Measurements from ENCODE around the gene DNAH2.
A peak's percentile ranks its signal among the peaks of the same experiment; 100 is the strongest.

The DNAH2 gene

GRCh38 chr17:7754656-7755055 is 37.1 kb downstream of the DNAH2 start:
- no peak for TF ChIP-seq CTCF (IDR thresholded peaks at IDR 0.05; ENCODE audit: low read depth, low read length)
- no peak overlapping the region for H3K4me3 ChIP-seq (replicated peaks in 1 of 2; ENCODE audit: low read depth in 2 of 2, low read length in 2 of 2)
- no peak for DNase-seq (ENCODE audit: low read depth in 2 of 2)

GRCh38 chr17:7755095-7755890 is 37.7 kb downstream of the DNAH2 start:
- no peak for TF ChIP-seq CTCF (IDR thresholded peaks at IDR 0.05; ENCODE audit: low read depth, low read length)
- DNase-seq (ENCODE audit: low read depth in 2 of 2): no peak
- no peak overlapping the region for H3K4me3 ChIP-seq (replicated peaks in 1 of 2; ENCODE audit: low read depth in 2 of 2, low read length in 2 of 2)

- no peak for DNase-seq (ENCODE audit: low read depth in 2 of 2)
- no peak for TF ChIP-seq CTCF (IDR thresholded peaks at IDR 0.05; ENCODE audit: low read depth, low read length)
- no peak overlapping the region for H3K4me3 ChIP-seq (replicated peaks in 1 of 2; ENCODE audit: low read depth in 2 of 2, low read length in 2 of 2)
Observed at GRCh38 chr17:7756968-7757367, 39.4 kb downstream of the DNAH2 start.

- TF ChIP-seq CTCF (IDR thresholded peaks at IDR 0.05; ENCODE audit: low read depth, low read length): no peak
- no peak for DNase-seq (ENCODE audit: low read depth in 2 of 2)
- H3K4me3 ChIP-seq (replicated peaks in 1 of 2; ENCODE audit: low read depth in 2 of 2, low read length in 2 of 2): no peak overlapping the region
Observed at GRCh38 chr17:7763919-7764318, 46.4 kb downstream of the DNAH2 start.

- no peak for DNase-seq (ENCODE audit: low read depth in 2 of 2)
- no peak overlapping the region for H3K4me3 ChIP-seq (replicated peaks in 1 of 2; ENCODE audit: low read depth in 2 of 2, low read length in 2 of 2)
- no peak for TF ChIP-seq CTCF (IDR thresholded peaks at IDR 0.05; ENCODE audit: low read depth, low read length)
Observed at GRCh38 chr17:7767004-7767403, 49.5 kb downstream of the DNAH2 start.

- peak; percentile 38 to 92 for DNase-seq (ENCODE audit: low read depth in 2 of 2)
- peak overlapping the region in 1 of 2 donors; percentile 31 for H3K4me3 ChIP-seq (replicated peaks in 1 of 2; ENCODE audit: low read depth in 2 of 2, low read length in 2 of 2)
- TF ChIP-seq CTCF (IDR thresholded peaks at IDR 0.05; ENCODE audit: low read depth, low read length): no peak
Observed at GRCh38 chr17:7767405-7768021, 50.0 kb downstream of the DNAH2 start.
